ENCODE data around the gene TAC4.

- TF ChIP-seq CTCF (IDR thresholded peaks at IDR 0.05; ENCODE audit: insufficient read depth, low read length), result no peak
- no peak for TF ChIP-seq POLR2AphosphoS5 (IDR thresholded peaks at IDR 0.05; ENCODE audit: low read depth)
- TF ChIP-seq REST (IDR thresholded peaks at IDR 0.05; ENCODE audit: insufficient replicate concordance, low read depth), result no peak
- no peak for TF ChIP-seq GABPA (IDR thresholded peaks at IDR 0.05; ENCODE audit: low read depth)
Observed at GRCh38 chr17:49825645-49826044, 22.2 kb downstream of the TAC4 start.

Data from HL-60 (cell line).